K562 (cell line): ENCODE measurements around the gene SYNGR3. TPM values are rescaled to one million over a fixed set of nuclear protein-coding genes. Genes with fewer than 3 reads are reported as not detected.
A peak's percentile ranks its signal among the peaks of the same experiment; 100 is the strongest.

Experiments
- CREB1 ChIP-seq, 2 experiments: sonication (generic) in 1 of 2; formaldehyde crosslinking in 1 of 2; IDR thresholded peaks; 2 replicates each; pipeline versions ENCODE4 v1.6.1 to v1.8.0; 2012 to 2022; ENCODE audit warnings: inconsistent platforms in 1 of 2, mild to moderate bottlenecking in 1 of 2, missing genetic modification reagents in 1 of 2, moderate library complexity in 1 of 2
- FUS ChIP-seq: fragments of 200-400 bp; formaldehyde crosslinking; optimal IDR thresholded peaks from 2 replicates; pipeline ENCODE3; 2017; ENCODE audit warnings: low read depth, low read length
- HCFC1 ChIP-seq: IDR thresholded peaks from 2 replicates; pipeline ENCODE4 v1.6.1; 2012; ENCODE audit warnings: low read depth, low read length, improper control_type of control experiment
- JUND ChIP-seq, 2 experiments: IDR thresholded peaks; 2 replicates in 1 of 2; 3 replicates in 1 of 2; pipeline ENCODE4 v1.6.1; 2011; ENCODE audit warnings: borderline replicate concordance in 2 of 2, low read depth in 2 of 2, low read length in 2 of 2, improper control_type of control experiment in 1 of 2, missing biosample characterization in 1 of 2, missing genetic modification characterization in 1 of 2, missing genetic modification reagents in 1 of 2
- RCOR1 ChIP-seq, 2 experiments: IDR thresholded peaks; 2 replicates each; pipeline ENCODE4 v1.6.1; 2012; ENCODE audit warnings: low read depth in 2 of 2, low read length in 2 of 2, borderline replicate concordance in 1 of 2, improper control_type of control experiment in 1 of 2
- SNRNP70 ChIP-seq: fragments of 200-400 bp; formaldehyde crosslinking; optimal IDR thresholded peaks from 2 replicates; pipeline ENCODE3; 2017; ENCODE audit warnings: low read depth, low read length
- ZNF253 ChIP-seq: fragments of 250-450 bp; sonication (Bioruptor Pico); conservative IDR thresholded peaks from 2 replicates; pipeline ENCODE4 v1.6.1; 2021; ENCODE audit warnings: mild to moderate bottlenecking
- ZNF431 ChIP-seq: sonication (generic); formaldehyde crosslinking; IDR thresholded peaks from 2 replicates; pipeline ENCODE4 v1.8.0; 2022; ENCODE audit warnings: mild to moderate bottlenecking, missing genetic modification reagents
- ZNF717 ChIP-seq: fragments of 250-450 bp; sonication (Bioruptor Pico); IDR thresholded peaks from 2 replicates; pipeline ENCODE4 v1.5.0; 2021
- polyA plus RNA-seq, 8 experiments: library from polyadenylated mRNA; depleted of rRNA in 4 of 8; stranded (reverse) in 5 of 8; unstranded in 3 of 8; fragments of >200 nt; fragmentation: Nextera tagmentation in 2 of 8; fragmentation: Illumina TruSeq in 1 of 8; extraction: Ambion mirVana in 2 of 8; extraction: Trizol in 1 of 8; gene quantifications; 2 replicates each; pipeline versions ENCODE4 v1.2.1 to v1.2.3, GENCODE V29; 2011 to 2014; ENCODE audit warnings: inconsistent platforms in 1 of 8, missing spikeins in 1 of 8
- total RNA-seq, 7 experiments: library from RNA; depleted of rRNA in 6 of 7; stranded (reverse); fragments of >200 nt in 6 of 7; fragmentation: Illumina TruSeq in 2 of 7; extraction: Trizol in 2 of 7; gene quantifications; 2 replicates each; pipeline versions ENCODE4 v1.2.1 to v1.2.3, GENCODE V29; 2011 to 2021; ENCODE audit warnings: low replicate concordance in 1 of 7
- TF ChIP-seq, protein P1 (sequence below): sonication (generic); formaldehyde crosslinking; IDR thresholded peaks from 2 replicates; pipeline ENCODE4 v1.8.0; 2022; ENCODE audit warnings: mild to moderate bottlenecking, missing genetic modification reagents, borderline replicate concordance
- TF ChIP-seq, protein P2 (sequence below): sonication (generic); formaldehyde crosslinking; IDR thresholded peaks from 2 replicates; pipeline ENCODE4 v1.8.0; 2022; ENCODE audit warnings: mild to moderate bottlenecking, missing genetic modification reagents
- TF ChIP-seq, protein P3 (sequence below): sonication (generic); formaldehyde crosslinking; IDR thresholded peaks from 2 replicates; pipeline ENCODE4 v1.8.1; 2023; ENCODE audit warnings: mild to moderate bottlenecking, missing genetic modification reagents

Gene SYNGR3
- total and polyA plus RNA-seq, 9 of the 15 experiments (the other 6 are each of a cell fraction or from before 2014, with no cell fraction given) = 3.7 to 69.2 (median 36.3) TPM

DNA sequence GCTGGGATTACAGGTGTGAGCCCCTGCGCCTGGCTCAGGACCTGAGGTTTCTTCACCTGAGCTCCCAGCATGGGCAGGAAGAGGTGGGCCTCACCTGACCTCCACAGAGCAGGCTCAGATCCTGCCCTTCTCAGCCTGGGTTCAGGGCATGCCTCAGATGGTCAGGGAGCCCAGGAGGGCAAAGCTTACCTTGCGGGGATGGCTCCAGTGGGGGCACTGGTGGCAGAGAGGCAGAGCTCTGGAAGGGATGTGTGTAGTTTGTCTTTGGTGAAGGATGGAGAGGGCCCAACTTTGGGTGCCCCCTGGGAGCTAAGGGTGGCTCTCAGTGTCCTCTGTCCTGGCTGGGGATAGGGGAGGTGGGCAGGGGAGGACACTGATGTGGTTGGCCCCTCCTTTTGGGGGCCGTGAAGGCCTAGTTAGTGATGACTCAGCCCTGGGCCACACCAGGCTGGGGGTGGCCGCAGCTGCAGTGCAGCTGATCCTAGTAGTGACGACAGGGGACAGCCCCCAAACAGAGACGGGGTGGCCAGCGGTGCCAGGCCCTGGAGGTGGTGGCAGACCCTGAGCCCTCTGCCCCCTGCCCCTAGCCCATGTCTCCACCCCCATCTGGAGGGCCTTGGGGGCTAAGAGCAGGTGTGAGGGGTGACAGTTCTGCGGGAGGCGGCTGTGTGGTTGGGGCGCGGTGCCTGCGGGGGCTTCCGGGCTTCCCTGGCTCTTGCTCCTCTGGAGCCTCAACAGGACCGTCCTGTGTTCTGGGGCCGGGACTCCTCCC is 42.7 kb downstream of the SYNGR3 start (continued):
- TF ChIP-seq CREB1 (IDR thresholded peaks at IDR 0.05) (0 out of 2 replicates have a peak, but pooled peaks have one; percentile 16), CREB1 (CRISPR knock-in tag; IDR thresholded peaks at IDR 0.05) (0 out of 2 replicates have a peak, but pooled peaks have one; percentile 12), JUND (IDR thresholded peaks at IDR 0.05; ENCODE audit: borderline replicate concordance, low read depth, low read length) (peak; percentile 80), JUND (tag; IDR thresholded peaks at IDR 0.05; ENCODE audit: borderline replicate concordance, low read depth, low read length) (no peak; the same call in 2 of the 3 replicates), RCOR1 (IDR thresholded peaks at IDR 0.05; ENCODE audit: borderline replicate concordance in 1 of 2, low read depth in 2 of 2, low read length in 2 of 2) (no peak), ZNF431 (CRISPR knock-in tag) (no peak), SNRNP70 (no peak), FUS (no peak), ZNF253 (CRISPR knock-in tag) (no peak), ZNF717 (CRISPR knock-in tag) (no peak), HCFC1 (no peak)
- TF ChIP-seq, protein P1, sequence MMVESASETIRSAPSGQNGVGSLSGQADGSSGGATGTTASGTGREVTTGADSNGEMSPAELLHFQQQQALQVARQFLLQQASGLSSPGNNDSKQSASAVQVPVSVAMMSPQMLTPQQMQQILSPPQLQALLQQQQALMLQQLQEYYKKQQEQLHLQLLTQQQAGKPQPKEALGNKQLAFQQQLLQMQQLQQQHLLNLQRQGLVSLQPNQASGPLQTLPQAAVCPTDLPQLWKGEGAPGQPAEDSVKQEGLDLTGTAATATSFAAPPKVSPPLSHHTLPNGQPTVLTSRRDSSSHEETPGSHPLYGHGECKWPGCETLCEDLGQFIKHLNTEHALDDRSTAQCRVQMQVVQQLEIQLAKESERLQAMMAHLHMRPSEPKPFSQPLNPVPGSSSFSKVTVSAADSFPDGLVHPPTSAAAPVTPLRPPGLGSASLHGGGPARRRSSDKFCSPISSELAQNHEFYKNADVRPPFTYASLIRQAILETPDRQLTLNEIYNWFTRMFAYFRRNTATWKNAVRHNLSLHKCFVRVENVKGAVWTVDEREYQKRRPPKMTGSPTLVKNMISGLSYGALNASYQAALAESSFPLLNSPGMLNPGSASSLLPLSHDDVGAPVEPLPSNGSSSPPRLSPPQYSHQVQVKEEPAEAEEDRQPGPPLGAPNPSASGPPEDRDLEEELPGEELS (CRISPR knock-in tag) = 0 out of 2 replicates have a peak, but pooled peaks have one; percentile 21
- TF ChIP-seq, protein P2, sequence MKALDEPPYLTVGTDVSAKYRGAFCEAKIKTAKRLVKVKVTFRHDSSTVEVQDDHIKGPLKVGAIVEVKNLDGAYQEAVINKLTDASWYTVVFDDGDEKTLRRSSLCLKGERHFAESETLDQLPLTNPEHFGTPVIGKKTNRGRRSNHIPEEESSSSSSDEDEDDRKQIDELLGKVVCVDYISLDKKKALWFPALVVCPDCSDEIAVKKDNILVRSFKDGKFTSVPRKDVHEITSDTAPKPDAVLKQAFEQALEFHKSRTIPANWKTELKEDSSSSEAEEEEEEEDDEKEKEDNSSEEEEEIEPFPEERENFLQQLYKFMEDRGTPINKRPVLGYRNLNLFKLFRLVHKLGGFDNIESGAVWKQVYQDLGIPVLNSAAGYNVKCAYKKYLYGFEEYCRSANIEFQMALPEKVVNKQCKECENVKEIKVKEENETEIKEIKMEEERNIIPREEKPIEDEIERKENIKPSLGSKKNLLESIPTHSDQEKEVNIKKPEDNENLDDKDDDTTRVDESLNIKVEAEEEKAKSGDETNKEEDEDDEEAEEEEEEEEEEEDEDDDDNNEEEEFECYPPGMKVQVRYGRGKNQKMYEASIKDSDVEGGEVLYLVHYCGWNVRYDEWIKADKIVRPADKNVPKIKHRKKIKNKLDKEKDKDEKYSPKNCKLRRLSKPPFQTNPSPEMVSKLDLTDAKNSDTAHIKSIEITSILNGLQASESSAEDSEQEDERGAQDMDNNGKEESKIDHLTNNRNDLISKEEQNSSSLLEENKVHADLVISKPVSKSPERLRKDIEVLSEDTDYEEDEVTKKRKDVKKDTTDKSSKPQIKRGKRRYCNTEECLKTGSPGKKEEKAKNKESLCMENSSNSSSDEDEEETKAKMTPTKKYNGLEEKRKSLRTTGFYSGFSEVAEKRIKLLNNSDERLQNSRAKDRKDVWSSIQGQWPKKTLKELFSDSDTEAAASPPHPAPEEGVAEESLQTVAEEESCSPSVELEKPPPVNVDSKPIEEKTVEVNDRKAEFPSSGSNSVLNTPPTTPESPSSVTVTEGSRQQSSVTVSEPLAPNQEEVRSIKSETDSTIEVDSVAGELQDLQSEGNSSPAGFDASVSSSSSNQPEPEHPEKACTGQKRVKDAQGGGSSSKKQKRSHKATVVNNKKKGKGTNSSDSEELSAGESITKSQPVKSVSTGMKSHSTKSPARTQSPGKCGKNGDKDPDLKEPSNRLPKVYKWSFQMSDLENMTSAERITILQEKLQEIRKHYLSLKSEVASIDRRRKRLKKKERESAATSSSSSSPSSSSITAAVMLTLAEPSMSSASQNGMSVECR (CRISPR knock-in tag) = no peak; the same call in 1 of the 2 replicates
- TF ChIP-seq, protein P3, sequence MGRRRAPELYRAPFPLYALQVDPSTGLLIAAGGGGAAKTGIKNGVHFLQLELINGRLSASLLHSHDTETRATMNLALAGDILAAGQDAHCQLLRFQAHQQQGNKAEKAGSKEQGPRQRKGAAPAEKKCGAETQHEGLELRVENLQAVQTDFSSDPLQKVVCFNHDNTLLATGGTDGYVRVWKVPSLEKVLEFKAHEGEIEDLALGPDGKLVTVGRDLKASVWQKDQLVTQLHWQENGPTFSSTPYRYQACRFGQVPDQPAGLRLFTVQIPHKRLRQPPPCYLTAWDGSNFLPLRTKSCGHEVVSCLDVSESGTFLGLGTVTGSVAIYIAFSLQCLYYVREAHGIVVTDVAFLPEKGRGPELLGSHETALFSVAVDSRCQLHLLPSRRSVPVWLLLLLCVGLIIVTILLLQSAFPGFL (CRISPR knock-in tag) = no peak
- TF ChIP-seq, all 486 proteins: peak for 18
